Mammary epithelial cell (primary cell): Measurements from ENCODE around the gene AMER3.

ENCODE experiments used
- EZH2 ChIP-seq: IDR thresholded peaks from 2 replicates; pipeline ENCODE4 v1.6.1; 2012; ENCODE audit warnings: low read length, inconsistent platforms, borderline replicate concordance
- TF ChIP-seq, protein P1 (sequence below), 2 donors: IDR thresholded peaks in 1 of 2; conservative IDR thresholded peaks in 1 of 2; 2 replicates each; pipeline ENCODE4 v1.5.1; 2011 to 2012; ENCODE audit warnings: inconsistent platforms in 2 of 2, low read length in 2 of 2, mild to moderate bottlenecking in 2 of 2, control low read depth in 1 of 2, low read depth in 1 of 2; ENCODE audit not compliant: insufficient read depth in 1 of 2; ENCODE audit errors: extremely low read depth in 1 of 2

DNA sequence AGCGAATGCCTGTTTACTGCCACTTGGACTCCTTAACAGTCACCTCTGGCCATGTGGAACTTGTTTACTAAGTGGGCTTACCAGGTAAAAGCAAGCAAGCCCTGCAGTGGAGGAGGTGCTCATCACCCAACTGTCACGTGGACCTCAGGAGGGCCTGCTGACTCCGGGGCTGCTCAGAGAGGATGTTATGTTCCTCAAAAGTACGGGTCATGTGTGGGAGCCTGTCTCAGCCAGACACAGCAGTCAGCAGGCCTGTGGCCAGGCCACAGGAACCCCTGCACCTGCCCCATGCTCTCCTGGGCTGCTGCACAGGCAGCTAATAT lies 36.2 kb downstream of the AMER3 start:
- TF ChIP-seq, protein P1, sequence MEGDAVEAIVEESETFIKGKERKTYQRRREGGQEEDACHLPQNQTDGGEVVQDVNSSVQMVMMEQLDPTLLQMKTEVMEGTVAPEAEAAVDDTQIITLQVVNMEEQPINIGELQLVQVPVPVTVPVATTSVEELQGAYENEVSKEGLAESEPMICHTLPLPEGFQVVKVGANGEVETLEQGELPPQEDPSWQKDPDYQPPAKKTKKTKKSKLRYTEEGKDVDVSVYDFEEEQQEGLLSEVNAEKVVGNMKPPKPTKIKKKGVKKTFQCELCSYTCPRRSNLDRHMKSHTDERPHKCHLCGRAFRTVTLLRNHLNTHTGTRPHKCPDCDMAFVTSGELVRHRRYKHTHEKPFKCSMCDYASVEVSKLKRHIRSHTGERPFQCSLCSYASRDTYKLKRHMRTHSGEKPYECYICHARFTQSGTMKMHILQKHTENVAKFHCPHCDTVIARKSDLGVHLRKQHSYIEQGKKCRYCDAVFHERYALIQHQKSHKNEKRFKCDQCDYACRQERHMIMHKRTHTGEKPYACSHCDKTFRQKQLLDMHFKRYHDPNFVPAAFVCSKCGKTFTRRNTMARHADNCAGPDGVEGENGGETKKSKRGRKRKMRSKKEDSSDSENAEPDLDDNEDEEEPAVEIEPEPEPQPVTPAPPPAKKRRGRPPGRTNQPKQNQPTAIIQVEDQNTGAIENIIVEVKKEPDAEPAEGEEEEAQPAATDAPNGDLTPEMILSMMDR (conservative IDR thresholded peaks at IDR 0.05 in 1 of 2, IDR thresholded peaks at IDR 0.05 in 1 of 2; ENCODE audit: extremely low read depth in 1 of 2, insufficient read depth in 1 of 2, low read depth in 1 of 2, low read length in 2 of 2): no peak
- no peak for TF ChIP-seq EZH2
